HG02852 (cell line): ENCODE measurements around the gene NOL6.
"Not testable (repeated sequence)": the region's sequence is repeated elsewhere in the genome, so short reads cannot be mapped to it uniquely, and the experiment has no call there.

Source experiments
- ATAC-seq: cut with Tn5 transposase; IDR thresholded peaks from one replicate; pipeline ENCODE4 v1.9.1; 2021; ENCODE audit warnings: mild to moderate bottlenecking, moderate library complexity; ENCODE audit not compliant: unreplicated experiment

Gene NOL6

DNA sequence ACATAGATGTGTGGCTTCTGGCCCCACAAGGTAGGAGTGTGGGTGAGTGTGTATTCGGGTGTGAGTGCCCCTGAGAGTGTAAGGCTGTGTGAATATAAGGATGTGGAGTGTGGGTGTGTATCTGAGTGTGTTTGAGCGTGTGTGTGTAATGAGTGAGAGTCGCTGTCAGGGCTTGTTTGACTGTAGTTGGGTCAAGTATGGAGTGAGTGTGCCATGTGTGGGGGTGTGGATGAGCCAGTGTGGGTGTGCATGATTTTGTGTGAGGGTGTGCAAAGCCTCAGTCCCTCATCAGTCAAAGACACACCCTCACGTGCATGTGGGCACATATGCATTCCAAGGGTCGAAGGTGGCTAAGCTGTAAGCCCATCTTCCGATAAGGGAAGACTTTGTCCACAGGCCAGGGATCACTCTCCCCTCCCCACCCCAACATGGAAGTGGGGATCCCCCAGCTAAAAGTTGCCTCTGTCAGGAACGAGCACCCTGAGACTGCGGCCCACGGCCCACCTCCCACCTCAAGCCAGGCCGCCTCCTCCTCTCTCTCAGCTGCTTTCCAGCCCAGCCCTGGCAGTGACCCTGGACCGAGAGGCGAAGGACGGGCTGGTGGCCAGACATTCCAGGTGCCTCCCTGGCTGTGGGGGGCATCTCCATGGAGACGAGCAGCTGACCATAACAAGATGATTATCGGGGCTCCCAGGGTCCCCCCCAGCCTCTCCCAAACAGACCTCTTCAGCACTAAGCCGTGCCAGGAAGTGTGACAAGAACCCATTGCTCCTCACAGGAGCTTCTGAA, 39.2 kb downstream of the NOL6 start:
- no peak for ATAC-seq

DNA sequence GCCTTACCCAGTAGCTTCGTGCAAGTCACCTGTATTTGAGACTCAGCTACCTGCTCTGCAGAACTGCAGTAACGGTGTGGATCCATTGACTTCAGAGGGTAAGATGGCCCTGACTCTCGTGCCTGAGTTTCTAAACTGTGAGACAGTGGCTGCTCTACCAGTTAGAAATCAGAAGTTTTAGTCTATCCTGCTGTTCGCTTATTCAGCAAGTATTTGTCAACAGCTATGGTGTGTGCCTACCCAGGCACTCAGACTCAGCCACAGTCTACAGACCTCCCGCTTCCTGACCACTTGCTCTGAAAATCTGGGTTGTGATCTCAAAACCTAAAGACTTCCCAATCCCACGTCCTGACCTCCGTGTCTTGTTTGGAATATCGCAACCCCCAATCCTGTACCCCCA, 39.9 kb downstream of the NOL6 start:
- ATAC-seq, result no peak

DNA sequence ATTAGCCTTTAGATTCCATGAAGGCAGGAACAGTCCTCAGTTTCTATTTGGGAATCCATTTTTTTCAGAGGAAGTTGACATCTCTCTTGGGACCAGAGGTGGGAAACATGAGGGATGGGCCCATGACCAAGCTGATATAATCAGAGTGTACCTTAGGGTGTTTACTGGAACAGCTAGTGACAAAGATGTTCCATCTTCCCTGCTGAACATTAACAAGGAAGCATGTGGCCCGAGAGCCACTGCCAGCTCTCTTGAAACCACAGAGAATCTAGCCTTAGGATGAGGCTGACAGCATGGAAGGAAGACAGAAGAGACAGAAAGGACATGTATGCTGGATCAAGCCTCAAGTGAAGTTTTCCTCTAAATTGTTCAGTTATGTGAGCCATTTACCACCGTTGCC, 42.3 kb downstream of the NOL6 start:
- ATAC-seq, result no peak

DNA sequence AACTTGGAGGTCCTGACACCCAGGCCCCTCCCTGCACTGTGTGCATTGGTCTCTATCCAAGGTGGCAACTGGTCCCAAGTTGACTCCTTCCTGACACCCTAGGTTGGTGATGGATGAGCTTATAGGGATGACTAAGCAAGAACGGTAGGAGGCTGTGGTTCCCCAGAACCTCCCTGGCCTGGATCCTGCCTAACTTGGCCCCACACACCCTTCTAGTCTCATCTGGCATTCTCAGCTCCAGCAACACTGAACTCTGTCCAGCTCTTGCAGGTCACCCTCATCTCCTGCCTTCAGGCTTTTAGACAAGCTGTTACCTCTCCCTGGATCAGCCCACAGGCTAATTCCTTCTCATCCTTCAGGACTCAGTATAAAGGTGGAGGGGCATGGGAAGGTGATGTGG, 42.8 kb downstream of the NOL6 start:
- ATAC-seq, result no peak

DNA sequence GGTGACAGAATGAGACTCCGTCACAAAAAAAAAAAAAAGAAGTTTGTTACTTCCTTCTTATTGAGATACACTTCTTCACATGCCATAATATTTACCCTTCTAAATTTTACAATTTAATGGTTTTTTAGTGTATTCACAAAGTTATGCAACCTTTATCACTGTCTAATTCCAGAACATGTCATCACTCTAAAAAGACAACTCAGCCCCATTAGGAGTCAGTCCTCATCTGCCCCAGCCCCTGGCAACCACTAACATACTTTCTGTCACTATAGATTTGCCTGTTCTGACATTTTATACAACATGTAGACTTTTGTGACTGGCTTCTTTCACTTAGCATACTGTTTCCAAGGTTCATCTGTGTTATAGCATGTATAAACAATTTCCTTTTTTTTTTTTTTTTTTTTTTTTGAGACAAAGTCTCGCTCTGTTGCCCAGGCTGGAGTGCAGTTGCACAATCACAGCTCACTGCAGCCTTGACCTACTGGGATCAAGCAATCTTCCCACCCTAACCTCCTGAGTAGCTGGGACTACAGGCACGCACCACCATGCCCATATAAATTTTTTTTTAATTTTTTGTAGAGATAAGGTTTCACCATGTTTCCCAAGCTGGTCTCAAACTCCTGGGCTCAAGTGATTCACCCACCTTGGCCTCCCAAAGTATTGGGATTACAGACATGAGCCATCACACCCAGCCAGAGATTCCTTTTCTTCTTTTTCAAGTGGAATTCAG, 44.3 kb downstream of the NOL6 start:
- no peak for ATAC-seq

DNA sequence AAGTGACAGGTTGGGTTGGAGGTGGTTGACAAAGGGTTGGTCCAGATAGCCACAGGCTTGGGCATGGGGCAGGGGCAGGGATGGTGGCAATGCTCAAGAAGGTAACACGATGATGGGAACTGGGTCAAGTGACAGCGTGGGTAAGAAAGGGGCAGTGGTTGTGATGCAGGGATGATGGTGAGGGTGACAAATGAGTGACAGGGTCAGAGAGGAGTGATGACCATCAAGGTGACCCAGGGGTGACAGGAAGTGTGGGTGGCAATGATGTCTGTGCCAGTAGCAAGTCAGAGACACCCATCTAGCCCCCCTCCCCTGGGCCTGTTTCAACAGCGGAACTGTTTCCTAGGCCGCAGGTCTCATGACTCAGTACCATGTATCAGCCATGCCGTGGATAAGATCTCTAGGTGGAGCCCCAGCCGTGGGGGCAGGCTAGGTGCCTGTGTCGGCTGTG, 46.9 kb downstream of the NOL6 start:
- ATAC-seq, result no peak

DNA sequence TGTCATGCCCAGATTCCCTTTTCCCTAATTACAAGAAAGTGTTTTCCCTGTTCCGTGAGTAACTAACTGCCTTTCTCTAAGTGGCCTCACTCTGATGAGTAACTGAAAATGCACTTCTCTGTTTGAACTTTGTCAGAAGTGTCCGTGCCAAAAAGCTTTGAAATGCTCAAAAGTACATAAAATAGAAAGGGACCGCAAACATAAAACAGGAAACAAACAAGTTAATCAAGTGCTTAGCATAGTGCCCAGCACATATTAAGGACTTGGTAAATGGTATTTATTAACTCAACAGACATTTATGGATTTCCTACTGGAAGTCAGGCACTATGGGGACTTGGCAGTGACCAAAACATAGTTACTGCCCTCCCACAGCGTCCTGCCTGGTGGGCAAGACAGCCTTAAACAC, 48.6 kb downstream of the NOL6 start:
- no peak for ATAC-seq

DNA sequence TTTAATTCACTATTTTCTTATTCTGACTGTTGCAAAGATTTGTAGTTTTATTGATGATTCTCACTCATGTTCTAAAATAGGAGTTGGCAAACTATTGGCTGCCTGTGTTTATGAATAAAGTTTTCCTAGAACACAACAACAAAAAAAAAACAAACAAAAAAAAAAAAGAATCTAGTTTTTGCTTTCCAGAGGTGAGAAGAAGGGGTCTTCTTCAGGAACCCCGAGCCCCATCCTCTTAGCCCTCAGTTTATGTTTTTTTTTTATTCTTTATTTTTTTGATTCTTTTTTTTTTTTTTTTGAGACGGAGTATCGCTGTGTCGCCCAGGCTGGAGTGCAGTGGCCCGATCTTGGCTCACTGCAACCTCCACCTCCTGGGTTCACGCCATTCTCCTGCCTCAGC, 49.2 kb downstream of the NOL6 start:
- ATAC-seq, result not testable (repeated sequence)

DNA sequence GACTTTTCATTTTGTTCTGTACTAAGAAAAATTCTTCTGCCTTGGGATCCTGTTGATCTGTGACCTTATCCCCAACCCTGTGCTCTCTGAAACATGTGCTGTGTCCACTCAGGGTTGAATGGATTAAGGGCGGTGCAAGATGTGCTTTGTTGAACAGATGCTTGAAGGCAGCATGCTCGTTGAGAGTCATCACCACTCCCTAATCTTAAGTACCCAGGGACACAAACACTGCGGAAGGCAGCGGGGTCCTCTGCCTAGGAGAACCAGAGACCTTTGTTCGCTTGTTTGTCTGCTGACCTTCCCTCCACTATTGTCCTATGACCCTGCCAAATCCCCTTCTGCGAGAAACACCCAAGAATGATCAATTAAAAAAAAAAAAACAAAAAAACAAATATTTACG, 49.7 kb downstream of the NOL6 start:
- ATAC-seq, result not testable (repeated sequence)

DNA sequence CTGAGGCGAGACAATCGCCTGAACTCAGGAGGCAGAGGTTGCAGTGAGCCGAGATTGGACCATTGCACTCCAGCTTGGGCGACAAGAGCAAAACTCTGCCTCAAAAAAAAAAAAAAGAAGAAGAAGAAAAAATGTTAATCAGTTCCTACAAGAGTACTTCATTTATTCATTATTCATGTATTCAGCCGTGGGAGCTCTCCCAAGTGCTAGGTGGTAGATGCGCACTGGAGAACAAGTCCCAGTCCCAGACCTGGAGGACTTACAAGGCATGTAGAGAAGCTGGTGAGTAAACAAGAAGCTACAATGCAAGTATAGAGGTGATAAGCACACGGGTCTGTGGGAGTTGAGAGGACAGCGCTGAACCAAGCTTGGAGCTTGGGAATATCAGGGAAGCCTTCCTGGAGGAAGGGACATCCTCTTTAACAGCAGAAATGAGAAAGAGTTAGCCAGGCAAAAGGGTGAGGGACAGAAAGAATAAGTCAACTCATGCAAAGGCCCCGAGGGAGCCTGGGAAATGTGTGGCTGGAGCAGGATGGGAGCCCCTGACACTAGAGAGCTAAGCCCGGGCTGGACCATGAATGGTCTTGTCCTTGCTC, 53.9 kb downstream of the NOL6 start:
- no peak for ATAC-seq

DNA sequence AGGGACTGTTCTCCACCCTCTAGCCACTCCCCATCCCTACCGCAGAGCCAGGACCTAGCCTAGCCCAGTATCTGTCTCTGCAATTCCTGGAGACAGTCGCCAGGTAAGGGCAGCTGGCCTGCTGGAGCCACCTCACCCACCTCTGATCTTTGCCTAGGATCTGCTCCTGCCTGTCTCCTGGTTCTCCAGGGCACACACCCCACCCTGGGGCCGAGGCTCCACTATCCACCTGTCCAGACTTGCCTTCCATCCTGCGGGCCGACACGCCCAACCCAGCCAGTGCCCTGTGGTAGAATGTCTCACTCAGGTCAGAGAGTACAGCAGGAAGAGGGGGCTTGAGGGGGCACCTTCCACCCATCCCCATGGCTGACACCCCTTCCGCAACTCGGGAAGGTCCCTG, 55.6 kb downstream of the NOL6 start:
- no peak for ATAC-seq

DNA sequence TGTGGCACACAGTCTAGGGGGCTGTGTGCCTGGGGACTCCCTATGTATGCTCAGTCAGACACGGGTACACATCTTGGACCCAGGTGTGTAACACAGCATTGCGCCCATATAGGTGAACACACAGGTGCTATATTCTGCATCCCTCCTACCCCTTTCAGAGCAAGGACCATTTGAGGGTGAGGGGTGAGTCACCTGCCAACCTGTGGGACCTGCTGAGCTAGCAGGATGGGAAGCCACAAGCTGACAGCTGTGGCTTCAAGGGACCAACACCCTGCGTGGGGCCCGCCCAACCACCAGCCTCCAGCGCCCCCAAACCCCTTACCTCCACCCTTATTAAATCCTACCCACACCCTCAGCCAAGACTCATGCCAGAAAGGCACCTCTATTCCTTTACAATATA, 56.7 kb downstream of the NOL6 start:
- ATAC-seq, result no peak

DNA sequence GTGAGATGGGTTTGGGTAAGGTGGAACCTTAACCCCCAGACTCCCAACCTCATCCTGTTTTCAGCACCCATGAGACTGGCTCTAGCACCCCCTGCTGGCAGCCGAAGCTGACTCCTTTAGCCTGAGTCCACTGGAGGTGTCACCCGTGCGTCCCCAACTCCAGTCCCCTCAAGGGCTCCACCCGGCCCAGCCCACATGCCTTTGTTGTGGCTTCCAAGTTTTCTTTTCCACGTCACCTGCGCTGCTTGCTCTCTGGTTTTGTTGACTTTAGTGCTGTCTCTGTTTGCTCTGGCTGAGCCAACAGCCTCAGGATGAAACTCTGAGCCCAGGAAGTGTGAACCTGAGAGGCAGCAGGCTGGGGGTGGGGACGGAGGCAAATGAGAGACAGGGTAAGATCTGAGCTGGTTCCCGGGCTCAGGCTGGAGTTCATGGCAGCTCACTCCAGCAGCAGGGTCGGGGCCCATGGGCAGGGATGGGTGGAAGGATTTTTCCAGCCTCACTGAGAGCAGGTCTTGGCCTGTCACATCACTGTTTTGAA, 58.2 kb downstream of the NOL6 start:
- peak; percentile 65 for ATAC-seq

DNA sequence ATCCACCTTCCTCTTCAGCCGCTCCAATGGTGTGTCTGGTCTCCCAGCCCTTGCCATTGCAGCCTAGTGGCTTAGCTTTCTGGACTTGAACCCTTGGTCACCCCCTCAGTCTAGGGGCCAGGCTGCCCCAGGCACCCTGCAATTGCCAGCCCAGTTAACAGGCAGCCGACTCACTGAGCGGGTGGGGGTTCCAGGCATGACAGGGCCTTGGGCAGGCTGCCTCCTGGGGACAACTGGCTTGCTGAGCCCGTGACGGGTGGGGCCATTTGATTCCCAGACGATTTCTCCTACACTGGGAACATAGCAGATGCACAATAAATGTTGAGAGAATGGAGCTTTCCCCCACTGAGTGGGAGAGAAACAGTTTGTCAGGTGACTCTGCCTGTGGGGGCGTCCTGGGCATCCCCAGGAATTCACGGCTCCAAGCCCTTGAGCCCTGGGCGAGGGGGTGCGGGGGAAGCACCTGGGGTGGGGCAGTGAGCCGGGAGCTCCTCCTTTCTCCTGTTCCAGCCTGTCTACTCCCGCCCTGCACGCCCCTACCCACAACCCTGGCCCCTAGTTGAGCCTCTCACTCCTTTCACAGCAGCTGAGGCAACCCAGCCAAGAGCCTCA, 58.7 kb downstream of the NOL6 start:
- ATAC-seq, result no peak

DNA sequence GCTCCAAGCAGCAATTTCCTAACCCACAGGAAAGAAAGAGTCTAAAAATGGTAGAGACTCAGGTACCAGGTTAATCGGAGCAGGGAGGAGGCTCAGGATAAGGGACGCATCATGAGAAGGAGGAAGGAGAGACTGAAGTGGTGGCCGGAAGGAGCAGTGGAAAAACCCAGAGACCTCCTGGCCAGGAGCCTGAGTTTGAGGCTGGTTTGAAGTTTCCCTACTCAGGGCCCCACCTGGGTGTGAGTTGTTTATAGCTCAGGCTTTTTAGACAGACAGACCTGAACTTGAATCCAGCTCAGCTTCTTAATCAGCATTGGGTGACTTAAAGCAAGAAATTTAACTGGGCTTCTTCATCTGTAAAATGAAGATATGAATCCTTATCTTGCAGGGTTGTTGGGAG, 59.5 kb downstream of the NOL6 start:
- no peak for ATAC-seq
